ENCODE measurements around the gene CRP. TPM values are rescaled to one million over a fixed set of nuclear protein-coding genes. Genes with fewer than 3 reads are reported as not detected.

Gene CRP
- total and polyA plus RNA-seq, 9 of the 15 experiments (the other 6 are each of a cell fraction or from before 2014, with no cell fraction given) = 0.69 TPM; not detected in 8

GRCh38 chr1:159719990-159720389, 5.6 kb upstream of the CRP start:
- POLR2A ChIA-PET = no interaction called here
- no peak overlapping the region for H2AFZ ChIP-seq (ENCODE audit: low read depth, low read length)
- H3K9ac ChIP-seq (ENCODE audit: insufficient read depth in 1 of 2, low read depth in 2 of 2, low read length in 2 of 2) = no peak overlapping the region
- CTCF ChIA-PET (ENCODE audit: low intra/inter-chr PET ratio) = no interaction called here
- no peaks in the 10 kb centered on the region for H3K9me1 ChIP-seq (ENCODE audit: control insufficient read depth, insufficient read depth, low read length)
- no peak overlapping the region for H3K4me2 ChIP-seq (ENCODE audit: insufficient read depth, low read length)
- no TSS peak for BruUV-seq (replicated peaks)
- no peaks in the 10 kb centered on the region for H4K20me1 ChIP-seq (replicated peaks; ENCODE audit: control insufficient read depth, insufficient read depth, low read length)
- H3K9me3 ChIP-seq (replicated peaks; ENCODE audit: control insufficient read depth, insufficient read depth, low read depth, low read length) = no peaks in the 10 kb centered on the region; the same call in 1 of the 2 replicates
- in situ Hi-C loops (cut with MboI) = no loop called here
- no peak for TF ChIP-seq KHSRP (IDR thresholded peaks at IDR 0.05)
- peak; percentile 22; the same call in 1 of the 2 replicates for TF ChIP-seq MAFF (IDR thresholded peaks at IDR 0.05; ENCODE audit: low read length)
- TF ChIP-seq ZNF316 (IDR thresholded peaks at IDR 0.05) = peak; percentile 63
- TF ChIP-seq MAZ (CRISPR knock-in tag; conservative IDR thresholded peaks at IDR 0.05 in 1 of 2, IDR thresholded peaks at IDR 0.05 in 1 of 2) = no peak
- TF ChIP-seq STAT5B (CRISPR knock-in tag; IDR thresholded peaks at IDR 0.05) = no peak
- no peak for TF ChIP-seq E2F1 (CRISPR knock-in tag; IDR thresholded peaks at IDR 0.05)
- TF ChIP-seq RBM39 (optimal IDR thresholded peaks at IDR 0.05; ENCODE audit: low read depth, low read length) = no peak
- no peaks in the 10 kb centered on the region for H3K4me1 ChIP-seq (replicated peaks in 1 of 2; ENCODE audit: control insufficient read depth in 2 of 2, insufficient read depth in 2 of 2, low read length in 2 of 2)
- FAIRE-seq (no peak), DNase-seq (ENCODE audit: extremely low read depth in 1 of 4, low spot score in 3 of 4) (no peak), ATAC-seq (no peak)
- no peaks in the 10 kb centered on the region for H3K36me3 ChIP-seq (ENCODE audit: control insufficient read depth, insufficient read depth, low read length)
- H3K27me3 ChIP-seq (ENCODE audit: control insufficient read depth in 2 of 2, insufficient read depth in 2 of 2, low read length in 2 of 2) = no peaks in the 10 kb centered on the region
- intact Hi-C loops (cut with micrococcal nuclease) = no loop called here
- 0% methylated on average over 2 of the region's 2 CpGs for WGBS (ENCODE audit: insufficient coverage, low coverage, missing lambda C conversion rate)
- no peaks in the 10 kb centered on the region for H3K79me2 ChIP-seq (ENCODE audit: control insufficient read depth, insufficient read depth, low read length)
- no peak overlapping the region for H3K4me3 ChIP-seq
- H3K27ac ChIP-seq (ENCODE audit: extremely low read depth, low read depth, low read length) = no peak overlapping the region

Data from K562 (cell line).